NCI-H2081 treated with DMSO at 0.1 percent for 48 hours (cell line): Measurements from ENCODE around the gene NFIC.
"Not testable (repeated sequence)": the region's sequence is repeated elsewhere in the genome, so short reads cannot be mapped to it uniquely, and the experiment has no call there.

ENCODE experiments used
- DNase-seq: peaks from one replicate; lab custom pipeline; 2025; lab: John Stamatoyannopoulos, UW

The NFIC gene

GRCh38 chr19:3365836-3366752, at the start of gene NFIC:
NFIC (plus strand) TSS chr19:3366583; CDS start chr19:3366637, 54 bp downstream.
- no peak for DNase-seq

- DNase-seq, result no peak
Observed at GRCh38 chr19:3316659-3317207, 49.6 kb upstream of the NFIC start.

GRCh38 chr19:3319643-3320353, 46.6 kb upstream of the NFIC start:
- DNase-seq, result no peak

GRCh38 chr19:3320354-3320670, 46.1 kb upstream of the NFIC start:
- no peak for DNase-seq

GRCh38 chr19:3320853-3321252, 45.5 kb upstream of the NFIC start:
- DNase-seq, result no peak

GRCh38 chr19:3321696-3322095, 44.7 kb upstream of the NFIC start:
- no peak for DNase-seq

GRCh38 chr19:3322199-3322978, 44.0 kb upstream of the NFIC start:
- no peak for DNase-seq

GRCh38 chr19:3323026-3323425, 43.4 kb upstream of the NFIC start:
- DNase-seq, result no peak

GRCh38 chr19:3323658-3324057, 42.7 kb upstream of the NFIC start:
- no peak for DNase-seq

- DNase-seq, result no peak
Observed at GRCh38 chr19:3324405-3324856, 42.0 kb upstream of the NFIC start.

- DNase-seq, result no peak
Observed at GRCh38 chr19:3325451-3325850, 40.9 kb upstream of the NFIC start.

- no peak for DNase-seq
Observed at GRCh38 chr19:3328743-3329142, 37.6 kb upstream of the NFIC start.

GRCh38 chr19:3330047-3330446, 36.3 kb upstream of the NFIC start:
- DNase-seq, result no peak

GRCh38 chr19:3332232-3332631, 34.2 kb upstream of the NFIC start:
- not testable (repeated sequence) for DNase-seq

GRCh38 chr19:3333020-3333583, 33.3 kb upstream of the NFIC start:
- DNase-seq, result no peak

GRCh38 chr19:3333662-3334061, 32.7 kb upstream of the NFIC start:
- DNase-seq, result no peak

GRCh38 chr19:3334749-3335430, 31.5 kb upstream of the NFIC start:
- DNase-seq, result not testable (repeated sequence)

- no peak for DNase-seq
Observed at GRCh38 chr19:3335431-3336350, 30.7 kb upstream of the NFIC start.

GRCh38 chr19:3336351-3336679, 30.1 kb upstream of the NFIC start:
- no peak for DNase-seq
